Gastroesophageal sphincter (tissue), 4 donors: Measurements from ENCODE around the gene MNT. TPM values are rescaled to one million over a fixed set of nuclear protein-coding genes. Genes with fewer than 3 reads are reported as not detected.

Experiments used
- ATAC-seq: fragments of 150-250 bp; one replicate; pipeline ENCODE4 v1.9.1; 2016; ENCODE audit warnings: mild to moderate bottlenecking, moderate library complexity
- H3K27ac ChIP-seq, 4 donors: fragments of 200-600 bp; sonication (generic) in 3 of 4; 1 replicate in 3 of 4; 2 replicates in 1 of 4; pipeline ENCODE4 v1.5.1; 2016 to 2019
- H3K27me3 ChIP-seq: fragments of 200-600 bp; sonication (generic); one replicate; pipeline ENCODE4 v1.5.1; 2019
- H3K36me3 ChIP-seq, 2 donors: fragments of 200-600 bp; sonication (generic); one replicate each; pipeline ENCODE4 v1.5.1; 2019; ENCODE audit warnings: control low read depth in 1 of 2
- H3K4me1 ChIP-seq, 3 donors: fragments of 200-600 bp; sonication (generic); 1 replicate in 2 of 3; 2 replicates in 1 of 3; pipeline ENCODE4 v1.5.1; 2016 to 2019; ENCODE audit warnings: control low read depth in 2 of 3
- H3K4me3 ChIP-seq, 2 donors: fragments of 200-600 bp; sonication (generic); one replicate each; pipeline ENCODE4 v1.5.1; 2019; ENCODE audit warnings: mild to moderate bottlenecking in 1 of 2, moderate library complexity in 1 of 2
- H3K9me3 ChIP-seq, 3 donors: fragments of 200-600 bp; sonication (generic); one replicate each; pipeline ENCODE4 v1.5.1; 2017 to 2019; ENCODE audit warnings: control low read depth in 2 of 3
- CTCF ChIP-seq, 4 experiments: fragments of 200-600 bp in 2 of 4; fragments of 450-650 bp in 2 of 4; sonication (generic) in 1 of 4; IDR thresholded peaks; one replicate each; pipeline ENCODE4 v1.5.1; 2017 to 2019; ENCODE audit warnings: antibody characterized with exemption in 4 of 4, mild to moderate bottlenecking in 2 of 4, moderate library complexity in 2 of 4
- EP300 ChIP-seq: sonication (generic); formaldehyde crosslinking; IDR thresholded peaks from one replicate; pipeline ENCODE4 v1.6.1; 2017; ENCODE audit warnings: antibody characterized with exemption, mild to moderate bottlenecking
- POLR2A ChIP-seq, 2 donors: fragments of 450-650 bp; IDR thresholded peaks; one replicate each; pipeline ENCODE4 v1.6.1; 2017; ENCODE audit warnings: antibody characterized with exemption in 2 of 2, mild to moderate bottlenecking in 2 of 2, moderate library complexity in 1 of 2
- POLR2AphosphoS5 ChIP-seq: sonication (generic); formaldehyde crosslinking; IDR thresholded peaks from one replicate; pipeline ENCODE4 v1.6.1; 2017; ENCODE audit warnings: antibody characterized with exemption
- WGBS, 2 donors: methylation state at CpG; one replicate each; pipeline ENCODE4 v1.1.5; 2018; ENCODE audit warnings: low coverage in 1 of 2; 5-methylcytosine and 5-hydroxymethylcytosine counted together
- total RNA-seq, 4 donors: library from RNA; depleted of rRNA; stranded (reverse); fragments of >200 nt; gene quantifications; one replicate each; pipeline ENCODE4 v1.1.0, GENCODE V29; 2016

The MNT gene
- total RNA-seq, 4 donors from 2014 or later, result 11.8 to 12.7 (median 12.3) TPM

GRCh38 chr17:2393954-2394749, 6.7 kb downstream of the MNT start:
- Histone ChIP-seq H3K27ac (peak overlapping the region; percentile 97 to 100 (median 100)), H3K4me3 (peak overlapping the region; percentile 2 to 100), H3K9me3 (no peaks in the 10 kb centered on the region), H3K4me1 (peaks cover 0 to 87% (median 72%) of the 10 kb centered on the region in 3 donors), H3K27me3 (no peaks in the 10 kb centered on the region), H3K36me3 (peaks cover 0 to 4% of the 10 kb centered on the region in 2 donors)
- no peak for ATAC-seq
- TF ChIP-seq POLR2A (IDR thresholded peaks at IDR 0.05) (no peak), EP300 (no peak), POLR2AphosphoS5 (no peak), CTCF (IDR thresholded peaks at IDR 0.05) (no peak)
- 25% methylated on average over 5 of the region's 53 CpGs; no CpG with 5 or more reads in 1 of the 2 donors for WGBS, 2 donors

- Histone ChIP-seq H3K4me3 (peak overlapping the region; percentile 54 to 100), H3K36me3 (peaks cover 0 to 9% of the 10 kb centered on the region in 2 donors), H3K9me3 (no peaks in the 10 kb centered on the region), H3K4me1 (peaks cover 0 to 87% (median 68%) of the 10 kb centered on the region in 3 donors), H3K27ac (peak overlapping the region; percentile 97 to 100 (median 100)), H3K27me3 (no peaks in the 10 kb centered on the region)
- TF ChIP-seq POLR2AphosphoS5, result peak; percentile 41
- TF ChIP-seq EP300, result peak; percentile 7
- TF ChIP-seq CTCF (IDR thresholded peaks at IDR 0.05), result no peak
- TF ChIP-seq POLR2A (IDR thresholded peaks at IDR 0.05), result peak; percentile 47 to 71
- no CpG with 5 or more reads among the region's 99 CpGs for WGBS, 2 donors
- peak; percentile 47 for ATAC-seq
These were observed 7.5 kb downstream of the MNT start for GRCh38 chr17:2393174-2393953.

- TF ChIP-seq POLR2A (IDR thresholded peaks at IDR 0.05) (peak; percentile 62 to 64), POLR2AphosphoS5 (peak; percentile 87), EP300 (no peak)
- peak overlapping the region; percentile 54 to 100 for H3K4me3 ChIP-seq
- peaks cover 0 to 17% of the 10 kb centered on the region in 2 donors for H3K36me3 ChIP-seq
- H3K27me3 ChIP-seq, result no peaks in the 10 kb centered on the region
- WGBS, 2 donors, result 0% methylated on average over 3 of the region's 83 CpGs; no CpG with 5 or more reads in 1 of the 2 donors
- peaks cover 0 to 87% (median 59%) of the 10 kb centered on the region in 3 donors for H3K4me1 ChIP-seq
- peak; percentile 76 for ATAC-seq
- peak overlapping the region; percentile 97 to 100 (median 100) for H3K27ac ChIP-seq
- no peaks in the 10 kb centered on the region for H3K9me3 ChIP-seq
These were observed 8.3 kb downstream of the MNT start for GRCh38 chr17:2392252-2393173.

- WGBS, 2 donors, result 23 to 61% methylated on average over 3 to 16 of the region's 18 CpGs
- no peaks in the 10 kb centered on the region for H3K27me3 ChIP-seq
- H3K4me1 ChIP-seq, result peaks cover 0 to 82% (median 54%) of the 10 kb centered on the region in 3 donors
- H3K4me3 ChIP-seq, result peak overlapping the region in 1 of 2 donors; percentile 100
- ATAC-seq, result no peak
- TF ChIP-seq POLR2A (IDR thresholded peaks at IDR 0.05), result no peak
- no peak for TF ChIP-seq EP300
- TF ChIP-seq POLR2AphosphoS5, result no peak
- TF ChIP-seq CTCF (IDR thresholded peaks at IDR 0.05), result no peak
- H3K9me3 ChIP-seq, result no peaks in the 10 kb centered on the region
- H3K36me3 ChIP-seq, result peaks cover 0 to 25% of the 10 kb centered on the region in 2 donors
- peak overlapping the region; percentile 56 to 100 (median 100) for H3K27ac ChIP-seq
These were observed 9.1 kb downstream of the MNT start for GRCh38 chr17:2391597-2392251.
